WI38 (cell line): ENCODE measurements around the gene SARM1.

Experiments used
- H3K4me3 ChIP-seq: 2 replicates; pipeline ENCODE4 v1.5.1; 2011; ENCODE audit warnings: low read depth, mild to moderate bottlenecking, control low read depth, low read length
- TF ChIP-seq, protein P1 (sequence below): IDR thresholded peaks from 2 replicates; pipeline ENCODE4 v1.5.1; 2012; ENCODE audit warnings: low read depth, mild to moderate bottlenecking, control low read depth, low read length

Gene SARM1

DNA sequence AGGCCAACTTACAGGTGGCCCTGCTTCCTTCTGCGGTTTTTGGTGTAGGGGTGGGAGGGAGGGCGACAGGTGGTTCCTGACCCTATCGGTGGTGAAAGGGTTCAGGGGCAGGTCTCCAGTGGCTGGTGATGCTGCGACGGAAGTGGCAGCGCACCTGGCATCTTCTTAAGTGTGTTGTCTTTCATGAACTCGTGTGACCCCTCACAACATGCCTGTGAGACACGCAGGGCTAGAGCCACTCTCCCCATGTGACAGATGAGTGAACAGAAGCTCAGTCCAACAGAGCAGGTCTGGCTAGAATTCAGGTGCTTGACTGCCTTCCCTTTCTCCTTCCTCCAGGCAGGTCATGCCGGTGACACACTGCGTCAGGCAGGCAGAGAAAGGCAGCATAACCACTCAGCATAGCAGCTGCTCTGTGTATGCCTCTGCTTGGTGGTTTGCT, 28.0 kb upstream of the SARM1 start:
- no peak overlapping the region for H3K4me3 ChIP-seq
- TF ChIP-seq, protein P1, sequence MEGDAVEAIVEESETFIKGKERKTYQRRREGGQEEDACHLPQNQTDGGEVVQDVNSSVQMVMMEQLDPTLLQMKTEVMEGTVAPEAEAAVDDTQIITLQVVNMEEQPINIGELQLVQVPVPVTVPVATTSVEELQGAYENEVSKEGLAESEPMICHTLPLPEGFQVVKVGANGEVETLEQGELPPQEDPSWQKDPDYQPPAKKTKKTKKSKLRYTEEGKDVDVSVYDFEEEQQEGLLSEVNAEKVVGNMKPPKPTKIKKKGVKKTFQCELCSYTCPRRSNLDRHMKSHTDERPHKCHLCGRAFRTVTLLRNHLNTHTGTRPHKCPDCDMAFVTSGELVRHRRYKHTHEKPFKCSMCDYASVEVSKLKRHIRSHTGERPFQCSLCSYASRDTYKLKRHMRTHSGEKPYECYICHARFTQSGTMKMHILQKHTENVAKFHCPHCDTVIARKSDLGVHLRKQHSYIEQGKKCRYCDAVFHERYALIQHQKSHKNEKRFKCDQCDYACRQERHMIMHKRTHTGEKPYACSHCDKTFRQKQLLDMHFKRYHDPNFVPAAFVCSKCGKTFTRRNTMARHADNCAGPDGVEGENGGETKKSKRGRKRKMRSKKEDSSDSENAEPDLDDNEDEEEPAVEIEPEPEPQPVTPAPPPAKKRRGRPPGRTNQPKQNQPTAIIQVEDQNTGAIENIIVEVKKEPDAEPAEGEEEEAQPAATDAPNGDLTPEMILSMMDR, result no peak

DNA sequence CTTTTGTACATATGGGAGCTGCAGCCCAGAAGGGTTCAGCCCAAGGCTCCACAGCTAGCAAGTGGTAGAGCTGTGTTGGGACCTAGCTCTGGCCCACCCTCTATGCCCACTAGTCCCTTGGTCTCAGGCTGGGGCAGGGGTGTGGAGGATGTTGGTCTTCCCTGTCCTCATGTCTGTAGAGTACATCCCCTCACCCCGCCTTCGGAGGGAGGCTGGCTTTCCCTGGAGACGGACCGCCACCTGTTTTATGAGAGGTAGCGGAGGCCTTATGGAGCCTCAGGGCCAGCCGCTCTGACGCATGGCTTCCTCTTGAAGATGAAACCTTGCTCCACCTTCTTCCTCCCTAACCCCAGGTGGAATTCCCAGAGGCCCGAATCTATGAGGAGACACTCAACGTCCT, 27.5 kb upstream of the SARM1 start:
- TF ChIP-seq, protein P1, result no peak
- H3K4me3 ChIP-seq, result no peak overlapping the region

DNA sequence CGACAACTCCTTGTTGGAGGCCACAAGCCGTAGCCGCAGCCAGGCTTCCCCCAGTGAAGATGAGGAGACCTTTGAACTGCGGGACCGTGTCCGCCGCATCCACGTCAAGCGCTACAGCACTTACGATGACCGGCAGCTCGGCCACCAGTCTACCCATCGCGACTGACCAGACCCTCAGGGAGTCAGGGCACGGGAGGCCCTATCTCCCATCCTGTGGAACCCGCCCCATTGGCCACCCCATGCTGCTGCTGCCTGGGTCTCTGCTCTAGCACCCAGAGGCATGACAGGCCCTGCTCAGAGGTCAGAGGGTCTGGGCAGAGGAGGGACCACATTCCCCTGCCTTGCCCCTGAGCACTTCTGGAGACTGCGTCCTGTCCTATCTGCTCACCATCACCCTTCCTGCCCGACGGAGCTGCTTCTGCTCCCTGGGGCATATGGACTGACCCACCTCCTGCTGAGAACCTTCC, 27.0 kb upstream of the SARM1 start:
- no peak overlapping the region for H3K4me3 ChIP-seq
- TF ChIP-seq, protein P1, result no peak

DNA sequence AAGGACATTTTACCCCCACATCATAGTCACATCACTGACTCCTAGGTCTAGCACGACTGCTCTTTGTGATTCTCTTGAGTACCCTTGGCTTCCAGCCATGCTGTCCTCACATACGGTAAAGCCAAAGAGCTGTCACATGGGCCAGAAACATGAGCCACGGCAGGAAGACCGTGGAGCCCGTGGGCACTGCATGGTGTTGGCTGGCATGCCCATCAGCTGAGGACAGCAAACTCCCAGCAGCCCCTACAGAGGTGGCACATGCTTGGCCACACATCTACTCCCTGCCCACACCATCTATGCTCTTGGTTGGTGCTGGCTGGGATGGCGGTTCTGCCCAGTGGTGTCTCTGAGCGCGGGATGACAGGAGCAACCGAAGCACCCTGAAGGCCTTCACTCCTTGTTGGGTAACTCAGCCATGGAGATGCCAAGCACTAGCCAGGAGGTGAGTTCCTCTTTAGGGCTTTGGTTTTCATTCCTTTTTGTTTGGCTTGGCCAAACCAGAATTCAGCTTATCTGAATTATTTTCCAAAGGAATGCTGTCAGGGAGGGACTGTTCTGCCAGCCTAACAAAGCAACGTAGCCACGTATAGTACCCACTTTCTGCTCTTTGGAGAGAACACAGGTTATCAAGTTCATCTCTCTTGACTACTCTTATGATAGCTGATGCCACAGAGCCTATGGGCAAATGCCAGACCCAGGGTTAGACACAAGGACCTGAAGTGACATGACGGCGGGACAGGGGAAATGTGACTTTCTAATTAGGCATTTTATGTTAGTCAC, 25.9 kb upstream of the SARM1 start:
- no peak overlapping the region for H3K4me3 ChIP-seq
- TF ChIP-seq, protein P1, result no peak

DNA sequence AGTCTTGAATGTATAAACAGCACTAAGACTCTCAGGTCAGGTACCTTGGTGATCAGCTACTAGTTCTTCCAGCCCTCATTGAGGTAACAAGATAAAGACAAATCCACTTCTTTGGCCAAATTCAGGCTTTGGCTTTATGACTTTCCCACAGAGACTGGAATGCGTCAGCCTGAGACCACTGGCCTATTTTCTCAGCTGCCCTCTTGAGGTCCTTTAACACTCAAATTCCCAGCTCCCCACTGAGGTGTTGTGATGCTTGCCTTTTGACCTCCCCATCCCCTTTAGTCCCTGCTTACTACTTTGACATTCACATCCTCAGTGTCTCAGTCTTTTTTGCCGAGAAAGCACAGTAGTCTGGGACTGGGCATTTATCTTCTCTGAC, 25.3 kb upstream of the SARM1 start:
- no peak overlapping the region for H3K4me3 ChIP-seq
- TF ChIP-seq, protein P1, result no peak

DNA sequence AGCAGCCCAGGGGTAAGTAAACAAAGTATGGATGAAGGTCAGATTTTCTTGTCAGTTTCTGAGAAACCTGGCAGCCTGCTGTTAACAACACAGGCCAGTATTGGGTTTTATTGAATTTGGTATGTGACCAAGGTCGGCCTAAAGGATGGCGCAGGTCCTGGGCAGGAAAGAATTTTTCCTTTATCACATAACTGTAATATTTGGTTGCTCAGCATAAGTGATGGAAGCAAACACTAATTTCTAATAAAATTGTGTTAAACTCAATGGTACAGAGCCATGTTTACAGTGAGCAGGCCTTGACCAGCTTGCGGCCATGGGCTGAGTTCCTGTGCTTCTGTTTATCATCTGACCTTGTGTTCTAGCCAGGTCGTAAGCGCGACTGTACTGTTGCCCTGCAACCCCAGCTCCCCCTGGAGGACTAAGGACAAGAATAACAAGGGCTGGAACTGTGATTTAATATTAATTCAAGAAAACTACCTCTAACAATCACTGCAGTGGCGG, 24.7 kb upstream of the SARM1 start:
- TF ChIP-seq, protein P1, result peak; percentile 16; the same call in 1 of the 2 replicates
- H3K4me3 ChIP-seq, result no peak overlapping the region

DNA sequence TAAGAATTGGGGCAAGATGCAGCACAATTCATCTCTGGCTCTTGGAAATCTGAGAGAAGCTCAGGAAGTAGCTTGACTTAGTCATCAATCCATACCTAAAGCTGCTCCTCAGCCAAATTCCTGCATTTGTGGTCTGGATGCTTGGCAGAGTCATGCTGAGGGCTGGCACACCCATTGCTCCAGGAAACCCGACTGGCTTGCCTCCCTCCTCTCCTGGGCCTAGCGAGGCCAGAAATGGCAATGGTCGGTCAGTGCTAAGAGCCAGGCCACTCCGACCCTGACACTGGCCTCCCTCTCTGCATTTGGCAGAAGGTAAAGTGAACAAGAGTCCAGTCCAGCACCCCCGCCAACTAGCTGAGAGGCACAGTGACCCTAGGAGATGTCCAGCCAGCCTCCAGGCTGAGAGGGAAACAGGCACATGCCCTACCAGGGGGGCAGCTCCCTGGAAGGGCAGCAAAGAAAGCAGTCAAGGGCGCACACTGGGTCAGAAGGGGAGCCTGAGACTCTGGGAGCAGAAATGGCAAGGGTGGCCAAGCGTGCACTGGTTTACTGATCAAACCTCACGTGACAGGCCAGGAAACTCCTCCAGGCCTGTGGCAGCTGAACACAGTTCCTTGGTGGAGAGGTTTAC, 24.1 kb upstream of the SARM1 start:
- TF ChIP-seq, protein P1, result no peak
- no peak overlapping the region for H3K4me3 ChIP-seq
